Aorta (tissue), 5 donors: ENCODE results near the gene GLB1L. TPM values are rescaled to one million over a fixed set of nuclear protein-coding genes. Genes with fewer than 3 reads are reported as not detected.
"Not testable (repeated sequence)": the region's sequence is repeated elsewhere in the genome, so short reads cannot be mapped to it uniquely, and the experiment has no call there.

Source experiments
- ATAC-seq: fragments of 200-7000 bp; cut with Tn5 transposase; one replicate; pipeline ENCODE4 v1.9.1; 2022; ENCODE audit warnings: moderate library complexity; ENCODE audit not compliant: low FRiP score
- DNase-seq, 2 donors: peaks; one replicate each; pipeline ENCODE4 v3.0.0-alpha.2; 2020
- H3K27ac ChIP-seq, 2 donors: one replicate each; pipeline ENCODE4 v1.5.1; 2013; ENCODE audit warnings: low read length in 2 of 2, mild to moderate bottlenecking in 2 of 2, moderate library complexity in 2 of 2, control low read depth in 1 of 2, inconsistent platforms in 1 of 2, low read depth in 1 of 2
- H3K27me3 ChIP-seq, 2 donors: one replicate each; pipeline ENCODE4 v1.6.1; 2013; ENCODE audit warnings: control low read depth in 1 of 2, low read length in 1 of 2, mild to moderate bottlenecking in 1 of 2, moderate library complexity in 1 of 2; ENCODE audit not compliant: insufficient read depth in 2 of 2, control insufficient read depth in 1 of 2
- H3K36me3 ChIP-seq, 2 donors: one replicate each; pipeline ENCODE4 v1.6.1; 2013; ENCODE audit warnings: control low read depth in 1 of 2, low read length in 1 of 2, mild to moderate bottlenecking in 1 of 2; ENCODE audit not compliant: insufficient read depth in 2 of 2, control insufficient read depth in 1 of 2
- H3K4me1 ChIP-seq, 2 donors: one replicate each; pipeline ENCODE4 v1.6.1; 2013; ENCODE audit warnings: low read length in 2 of 2, control low read depth in 1 of 2, mild to moderate bottlenecking in 1 of 2, moderate library complexity in 1 of 2; ENCODE audit not compliant: insufficient read depth in 2 of 2, control insufficient read depth in 1 of 2
- H3K4me3 ChIP-seq, 2 donors: one replicate each; pipeline ENCODE4 v1.5.1; 2013; ENCODE audit warnings: low read length in 2 of 2, control low read depth in 1 of 2, mild to moderate bottlenecking in 1 of 2
- H3K9me3 ChIP-seq: one replicate; pipeline ENCODE4 v1.6.1; 2013; ENCODE audit warnings: mild to moderate bottlenecking, low read length; ENCODE audit not compliant: control insufficient read depth
- WGBS, 2 donors: extraction: QIAGEN DNeasy Blood & Tissue Kit; methylation state at CpG; one replicate each; pipeline ENCODE4 v1.1.7; 2013; 5-methylcytosine and 5-hydroxymethylcytosine counted together
- intact Hi-C, 2 donors: fragments of 100-400 bp; cut with DNase I; formaldehyde crosslinking; loops; one replicate each; pipeline versions ENCODE4 v1.14.2 to v1.15.0; 2022
- polyA plus RNA-seq, 2 donors: library from polyadenylated mRNA; stranded (reverse); fragments of 200-250 nt; gene quantifications; one replicate each; pipeline ENCODE4 v1.2.3, GENCODE V29; 2013
- total RNA-seq, 2 donors: library from RNA; stranded (reverse); fragmentation: NEBNext Ultra II Directional; extraction: Animal tissue kit (Norgen Biotek cat#: 25700); gene quantifications; one replicate each; pipeline ENCODE4 v1.2.1, GENCODE V29; 2021
- donor health status: healthy with polysubstance abuse.
- donor health status: Bipolar disorder and iron deficiency.
- donor health status: DM: no; HTN: no; CAD: no.
- donor health status: DM: no; HTN: no; CAD: no.
- donor health status: DM: yes; HTN: yes; CAD: no.

Gene GLB1L
- total and polyA plus RNA-seq, 4 donors, result 2.7 to 7.1 (median 3.3) TPM

- WGBS, 2 donors, result 12 to 14% methylated on average over 16 of the region's 16 CpGs
- Histone ChIP-seq H3K4me3 (no peak overlapping the region), H3K36me3 (peaks cover 0 to 3% of the 10 kb centered on the region in 2 donors), H3K27ac (peak overlapping the region in 1 of 2 donors; percentile 54), H3K9me3 (no peaks in the 10 kb centered on the region), H3K4me1 (no peaks in the 10 kb centered on the region), H3K27me3 (no peaks in the 10 kb centered on the region)
- intact Hi-C loops, result loop anchor here (1.0 to 5.0 kb wide), 2 partner anchors 10 to 42 kb away; partner anchors contain the start of genes DNAJB2 (in 1 of the 2), GLB1L (in 1 of the 2) and STK16 (in 1 of the 2)
- ATAC-seq (peak; percentile 87), DNase-seq (peak; percentile 83 to 94)
Measured at GRCh38 chr2:219289537-219290361, 44.5 kb upstream of the GLB1L start.

DNA sequence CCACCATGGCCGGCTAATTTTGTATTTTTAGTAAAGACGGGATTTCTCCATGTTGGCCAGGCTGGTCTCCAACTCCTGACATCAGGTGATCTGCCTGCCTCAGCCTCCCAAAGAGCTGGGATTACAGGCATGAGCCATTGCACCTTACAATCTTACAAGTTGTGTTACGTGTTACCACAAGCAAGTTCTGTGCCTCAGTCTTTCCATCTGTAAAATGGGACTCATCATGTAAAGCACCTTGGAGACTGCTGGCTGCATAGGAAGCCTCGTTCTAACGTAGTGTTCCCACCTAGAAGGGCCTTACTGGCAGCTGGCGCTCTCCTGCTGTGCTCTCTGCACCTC is 43.9 kb upstream of the GLB1L start:
- intact Hi-C loops, result loop anchor here in 1 of 2 donors (1.0 kb wide), 1 partner anchor 10 kb away; the partner anchor contains the start of gene DNAJB2

DNA sequence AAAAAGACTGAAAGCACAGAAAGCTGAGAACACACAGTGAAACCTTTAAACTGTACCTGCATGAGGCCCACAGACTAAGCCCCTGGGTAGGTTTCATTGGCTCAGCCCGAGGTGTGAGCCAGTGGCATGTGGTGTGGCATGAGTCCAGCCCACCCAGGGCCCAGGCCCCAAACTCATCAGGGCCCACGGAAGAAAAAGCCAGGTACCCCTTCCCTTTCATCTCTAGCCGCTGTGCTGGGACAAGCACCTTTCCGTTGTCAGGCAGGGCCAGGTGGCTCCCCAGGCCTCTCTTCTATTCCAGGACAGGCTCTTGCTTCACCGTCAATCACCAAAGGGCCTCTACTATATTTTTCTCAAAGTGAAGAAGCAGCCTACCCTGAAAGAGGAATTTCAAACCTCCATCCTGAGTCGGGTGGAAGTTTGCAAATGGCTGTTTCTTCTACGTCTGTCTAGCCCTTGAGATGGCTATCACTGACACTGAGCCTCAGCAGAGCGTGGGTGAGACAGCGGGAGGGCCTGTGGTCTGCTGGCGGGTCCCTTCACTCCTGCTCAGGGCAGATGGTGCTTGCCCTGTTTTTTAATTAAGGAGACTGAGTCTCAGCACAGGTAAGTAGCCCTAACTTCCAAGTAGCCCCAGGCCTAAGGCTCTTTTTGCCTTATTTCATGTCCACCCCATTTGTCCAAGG is 42.5 kb upstream of the GLB1L start:
- H3K27me3 ChIP-seq, result no peaks in the 10 kb centered on the region
- no peaks in the 10 kb centered on the region for H3K9me3 ChIP-seq
- intact Hi-C loops, result no loop called here
- H3K27ac ChIP-seq, result no peak overlapping the region
- no peak overlapping the region for H3K4me3 ChIP-seq
- 86 to 89% methylated on average over 10 of the region's 10 CpGs for WGBS, 2 donors
- no peaks in the 10 kb centered on the region for H3K4me1 ChIP-seq
- ATAC-seq (no peak), DNase-seq (peak in 1 of 2 donors; percentile 51)
- H3K36me3 ChIP-seq, result peaks cover 0 to 8% of the 10 kb centered on the region in 2 donors

More for the DNA sequence above, 43.9 kb upstream of the GLB1L start:
- DNase-seq (no peak), ATAC-seq (no peak)
- Histone ChIP-seq H3K27me3 (no peaks in the 10 kb centered on the region), H3K4me3 (no peak overlapping the region), H3K36me3 (peaks cover 0 to 5% of the 10 kb centered on the region in 2 donors), H3K4me1 (no peaks in the 10 kb centered on the region), H3K27ac (peak overlapping the region in 1 of 2 donors; percentile 14), H3K9me3 (no peaks in the 10 kb centered on the region)
- WGBS, 2 donors, result 26 to 27% methylated on average over 6 of the region's 6 CpGs

GRCh38 chr2:219287116-219287440 is 41.8 kb upstream of the GLB1L start:
- H3K27me3 ChIP-seq, H3K27ac ChIP-seq, H3K36me3 ChIP-seq, ATAC-seq, H3K4me1 ChIP-seq, intact Hi-C loops, DNase-seq, H3K9me3 ChIP-seq, H3K4me3 ChIP-seq: not testable (repeated sequence)
- WGBS, 2 donors, result 82 to 84% methylated on average over 6 of the region's 6 CpGs

- Histone ChIP-seq H3K27ac (no peak overlapping the region), H3K27me3 (no peaks in the 10 kb centered on the region), H3K36me3 (peaks cover 0 to 8% of the 10 kb centered on the region in 2 donors), H3K4me3 (no peak overlapping the region), H3K9me3 (no peaks in the 10 kb centered on the region), H3K4me1 (no peaks in the 10 kb centered on the region)
- DNase-seq (peak in 1 of 2 donors; percentile 75), ATAC-seq (no peak)
- intact Hi-C loops, result no loop called here
- WGBS, 2 donors, result 58 to 65% methylated on average over 12 of the region's 12 CpGs
Measured at GRCh38 chr2:219286436-219287115, 41.3 kb upstream of the GLB1L start.

GRCh38 chr2:219285894-219286425 is 40.7 kb upstream of the GLB1L start:
- Histone ChIP-seq H3K4me3 (no peak overlapping the region), H3K27me3 (no peaks in the 10 kb centered on the region), H3K27ac (no peak overlapping the region), H3K9me3 (no peaks in the 10 kb centered on the region), H3K4me1 (no peaks in the 10 kb centered on the region), H3K36me3 (peaks cover 0 to 8% of the 10 kb centered on the region in 2 donors)
- WGBS, 2 donors, result 73 to 74% methylated on average over 17 of the region's 17 CpGs
- intact Hi-C loops, result no loop called here
- DNase-seq, result peak in 1 of 2 donors; percentile 74
- ATAC-seq, result no peak

DNA sequence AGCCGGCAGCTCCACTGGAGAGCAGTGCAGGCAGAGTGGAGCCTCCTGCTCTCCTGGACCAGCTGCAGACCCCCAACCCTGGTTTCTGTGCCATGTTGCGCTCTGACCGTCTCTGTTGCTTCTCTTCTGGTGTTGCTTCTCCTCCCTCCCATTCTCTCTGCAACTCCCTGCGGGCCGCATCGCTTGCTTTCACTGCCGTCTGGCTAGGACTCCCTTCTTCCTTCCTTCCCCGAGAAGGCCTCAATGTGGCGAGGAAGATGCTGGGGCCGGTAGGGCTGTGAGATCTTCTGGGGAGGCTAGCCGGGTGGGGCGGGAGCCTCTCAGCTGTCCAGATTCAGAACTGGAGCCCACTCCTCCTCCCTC is 40.1 kb upstream of the GLB1L start:
- DNase-seq, result no peak
- intact Hi-C loops, result no loop called here

DNA sequence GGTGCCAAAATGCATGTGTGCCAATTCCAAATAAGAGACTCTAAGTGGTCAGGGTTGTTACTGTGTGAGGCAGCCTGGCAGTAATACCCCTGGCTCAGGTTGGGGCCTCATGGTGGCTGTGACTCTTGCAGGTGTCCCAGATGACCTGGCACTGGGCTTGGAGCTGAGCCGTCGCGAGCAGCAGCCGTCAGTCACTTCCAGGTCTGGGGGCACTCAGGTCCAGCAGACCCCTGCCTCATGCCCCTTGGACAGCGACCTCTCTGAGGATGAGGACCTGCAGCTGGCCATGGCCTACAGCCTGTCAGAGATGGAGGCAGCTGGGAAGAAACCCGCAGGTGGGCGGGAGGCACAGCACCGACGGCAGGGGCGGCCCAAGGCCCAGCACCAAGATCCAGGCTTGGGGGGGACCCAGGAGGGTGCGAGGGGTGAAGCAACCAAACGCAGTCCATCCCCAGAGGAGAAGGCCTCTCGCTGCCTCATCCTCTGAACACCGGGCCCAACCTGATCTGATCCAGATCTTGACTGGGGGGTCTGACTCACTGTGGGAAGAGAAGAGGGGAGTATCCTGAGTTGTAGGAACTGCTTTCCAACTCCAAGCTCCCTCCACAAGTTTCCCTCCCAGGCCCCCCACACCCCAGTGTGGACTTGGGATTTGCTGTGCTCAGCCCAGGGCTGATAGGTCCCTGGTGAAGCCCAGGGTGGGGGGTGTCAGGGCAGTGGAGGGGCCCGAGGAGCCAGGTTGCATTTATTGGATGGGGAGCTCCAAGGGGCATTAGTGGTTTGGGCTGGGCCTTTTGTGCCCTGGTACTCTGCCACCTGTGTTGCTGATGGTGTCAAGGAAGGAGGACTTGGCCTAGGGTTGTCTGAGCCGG is 39.5 kb upstream of the GLB1L start:
- intact Hi-C loops, result no loop called here
- WGBS, 2 donors, result 84 to 87% methylated on average over 16 of the region's 16 CpGs
- Histone ChIP-seq H3K27me3 (no peaks in the 10 kb centered on the region), H3K36me3 (peaks cover 0 to 8% of the 10 kb centered on the region in 2 donors), H3K4me3 (no peak overlapping the region), H3K9me3 (no peaks in the 10 kb centered on the region), H3K27ac (no peak overlapping the region), H3K4me1 (no peaks in the 10 kb centered on the region)
- ATAC-seq, result no peak
- DNase-seq, result peak in 1 of 2 donors; percentile 57

More for the DNA sequence above, 40.1 kb upstream of the GLB1L start:
- Histone ChIP-seq H3K9me3 (no peaks in the 10 kb centered on the region), H3K27me3 (no peaks in the 10 kb centered on the region), H3K4me3 (no peak overlapping the region), H3K27ac (no peak overlapping the region), H3K36me3 (peaks cover 0 to 8% of the 10 kb centered on the region in 2 donors), H3K4me1 (no peaks in the 10 kb centered on the region)
- WGBS, 2 donors, result 85 to 87% methylated on average over 12 of the region's 12 CpGs
- ATAC-seq, result no peak
